GM21717 (cell line): ENCODE data around the gene ENPP7.

ENCODE experiments used
- ATAC-seq: cut with Tn5 transposase; IDR thresholded peaks from one replicate; pipeline ENCODE4 v1.9.1; 2021; ENCODE audit warnings: mild to moderate bottlenecking, moderate library complexity; ENCODE audit not compliant: unreplicated experiment

The ENPP7 gene

DNA sequence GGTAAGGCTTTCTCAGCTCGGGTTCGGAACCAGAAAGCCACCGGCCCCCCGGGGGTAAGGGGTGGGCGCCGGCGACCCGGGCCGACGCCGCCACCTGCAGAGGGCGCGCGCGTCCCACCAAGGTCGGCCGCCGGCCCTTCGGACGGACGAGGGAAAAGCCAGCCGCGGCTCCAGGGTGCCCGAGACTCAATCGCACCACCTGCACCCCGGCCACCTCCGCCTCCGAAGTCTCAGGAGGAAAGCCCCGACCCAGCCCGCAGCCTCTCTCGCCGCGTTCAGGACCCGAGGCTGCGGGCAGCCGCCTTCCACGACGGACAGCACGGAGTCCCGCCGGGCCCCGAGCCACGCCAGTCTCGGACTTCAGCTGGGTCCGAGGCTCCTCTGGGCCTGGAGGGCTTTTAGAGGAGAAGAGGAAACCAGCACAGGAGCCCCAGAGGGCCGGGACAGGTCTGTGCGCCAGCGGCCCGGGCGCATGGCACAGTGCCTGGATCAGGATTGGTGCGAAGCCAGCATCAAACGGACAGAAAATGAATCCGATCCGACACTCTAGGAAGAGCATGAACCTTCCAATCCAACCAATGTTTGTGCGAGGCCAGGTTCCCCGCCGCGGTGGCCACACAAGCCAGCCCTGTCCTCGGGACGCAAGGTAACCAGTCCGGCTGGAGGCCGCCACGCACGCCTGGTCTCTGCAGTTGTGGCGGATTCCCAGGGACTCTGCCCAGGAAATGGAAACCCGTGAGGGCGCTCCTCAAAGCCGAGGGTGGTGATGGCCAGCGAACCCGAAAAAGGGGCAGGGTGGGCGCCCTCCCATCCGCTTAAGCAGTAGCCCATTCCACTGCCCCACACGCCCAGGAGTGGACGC is 59.4 kb downstream of the ENPP7 start:
- ATAC-seq, result no peak

DNA sequence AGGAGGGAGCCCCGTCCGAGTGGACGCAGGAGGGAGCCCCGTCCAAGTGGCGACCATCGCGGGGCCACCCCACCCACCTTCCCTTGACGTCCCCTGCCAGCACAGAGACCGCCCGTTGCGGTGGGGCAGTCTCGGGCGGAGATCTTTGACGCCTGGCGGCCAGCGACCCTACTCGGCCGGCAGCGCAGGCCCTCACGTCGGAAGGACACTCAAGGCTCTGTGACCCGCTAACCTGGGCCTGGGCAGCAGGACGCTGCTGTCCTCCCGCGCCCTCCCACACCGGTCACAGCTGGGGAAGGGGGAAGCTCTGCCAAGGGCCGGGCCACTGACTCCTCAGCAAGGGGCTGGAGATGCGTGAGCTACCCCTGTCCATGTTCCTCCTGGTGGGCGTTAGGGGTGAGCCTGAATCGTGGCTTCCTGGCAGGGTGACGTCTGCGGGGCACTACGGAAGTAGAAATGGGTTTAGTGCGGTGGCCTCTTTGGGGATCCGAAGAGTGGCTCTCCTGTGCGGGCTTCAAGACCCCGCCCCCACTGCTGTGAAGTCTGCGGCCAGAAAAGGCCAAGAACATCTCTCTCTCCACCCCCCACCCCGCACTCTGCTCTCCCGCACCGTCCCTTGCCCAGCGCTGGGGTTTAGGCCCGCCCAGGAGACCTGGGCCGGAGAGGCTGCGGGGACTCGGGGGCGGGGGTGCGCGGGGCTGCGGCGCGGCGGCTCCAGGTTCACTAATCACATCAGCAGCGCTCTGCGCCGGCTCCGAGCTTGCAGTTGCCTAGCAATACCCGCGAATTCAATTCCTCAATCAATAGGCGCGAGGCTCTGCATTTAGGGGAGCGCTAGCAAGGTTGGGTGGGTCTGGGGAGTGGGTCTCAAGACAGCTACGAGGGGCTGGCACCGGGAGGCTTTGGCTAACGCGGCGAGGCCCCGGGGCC is 60.3 kb downstream of the ENPP7 start:
- no peak for ATAC-seq

DNA sequence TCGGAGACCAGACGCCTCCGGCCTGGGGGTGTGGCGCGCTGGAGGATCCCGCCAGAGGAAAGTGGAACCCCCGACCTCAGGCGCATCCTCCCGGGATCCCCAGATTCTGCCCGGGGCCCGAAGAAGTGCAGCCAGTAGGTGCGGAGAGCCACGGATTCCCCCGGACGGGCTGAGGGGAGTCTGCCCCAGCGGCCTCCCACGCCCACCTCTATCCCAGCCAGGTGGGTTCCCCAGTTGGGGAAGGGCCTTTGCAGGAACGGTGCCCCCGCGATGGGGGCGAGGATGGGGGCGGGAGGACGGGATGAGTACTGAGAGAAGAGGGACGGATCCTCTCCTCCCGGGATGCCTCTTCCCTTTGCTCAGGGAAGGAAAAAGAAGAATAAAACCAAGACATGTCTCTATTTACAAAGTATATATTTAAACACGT is 61.0 kb downstream of the ENPP7 start:
- ATAC-seq, result no peak
